ENCODE measurements around the gene CCDC112.

GRCh38 chr5:115304496-115304895 is 8.0 kb upstream of the CCDC112 start:
- TF ChIP-seq CTCF (IDR thresholded peaks at IDR 0.05; ENCODE audit: low read length) = no peak
- no peak for TF ChIP-seq EZH2 (IDR thresholded peaks at IDR 0.05; ENCODE audit: borderline replicate concordance, low read length)
